ENCODE data around the gene C1QTNF3. TPM values are rescaled to one million over a fixed set of nuclear protein-coding genes. Genes with fewer than 3 reads are reported as not detected.
"Not testable (repeated sequence)": the region's sequence is repeated elsewhere in the genome, so short reads cannot be mapped to it uniquely, and the experiment has no call there.

C1QTNF3 gene
- total RNA-seq, 2 donors from 2014 or later: 3.2 to 4.6 TPM

GRCh38 chr5:34042321-34042720 is 692 bp downstream of the C1QTNF3 start:
- Mint-ChIP-seq H3K9me3 (no peaks in the 10 kb centered on the region), H3K27ac (peak overlapping the region; percentile 72 to 90), H3K27me3 (no peaks in the 10 kb centered on the region), H3K4me3 (peak overlapping the region; percentile 63), H3K4me1 (ENCODE audit: low read depth in 2 of 2) (peaks cover 51 to 56% of the 10 kb centered on the region in 2 donors), H3K36me3 (no peaks in the 10 kb centered on the region)
- no peak for DNase-seq (ENCODE audit: low spot score)
- no peak for ATAC-seq

GRCh38 chr5:34041247-34041972 is 1.6 kb downstream of the C1QTNF3 start:
- Mint-ChIP-seq H3K4me3 (no peak overlapping the region), H3K36me3 (no peaks in the 10 kb centered on the region), H3K9me3 (no peaks in the 10 kb centered on the region), H3K27me3 (no peaks in the 10 kb centered on the region), H3K27ac (peak overlapping the region; percentile 26 to 90), H3K4me1 (ENCODE audit: low read depth in 2 of 2) (peaks cover 49% of the 10 kb centered on the region in 2 donors)
- ATAC-seq (no peak), DNase-seq (ENCODE audit: low spot score) (no peak)

DNA sequence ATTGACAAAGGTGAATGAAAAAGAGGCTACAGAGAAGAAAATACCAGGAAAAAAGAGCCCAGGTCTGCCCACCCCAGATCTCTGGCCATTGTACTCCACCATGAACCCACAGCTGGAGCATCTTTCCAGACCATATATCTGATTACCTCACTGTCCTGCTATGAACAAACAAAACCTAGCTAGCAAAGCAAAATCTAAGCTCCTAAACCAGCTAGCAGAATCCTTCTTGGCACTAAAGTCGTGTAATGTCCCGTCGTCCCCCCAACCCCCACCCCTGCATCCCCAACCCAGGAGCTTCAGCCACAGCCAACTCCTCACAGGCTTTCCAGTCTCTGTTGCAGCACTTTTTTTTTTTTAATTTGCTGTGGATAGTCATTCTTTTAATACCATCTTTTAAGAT is 2.5 kb downstream of the C1QTNF3 start:
- Mint-ChIP-seq H3K27ac (peak overlapping the region in 1 of 2 donors; percentile 90), H3K36me3 (no peaks in the 10 kb centered on the region), H3K9me3 (no peaks in the 10 kb centered on the region), H3K4me3 (no peak overlapping the region), H3K4me1 (ENCODE audit: low read depth in 2 of 2) (peaks cover 43 to 48% of the 10 kb centered on the region in 2 donors), H3K27me3 (no peaks in the 10 kb centered on the region)
- ATAC-seq (no peak), DNase-seq (ENCODE audit: low spot score) (no peak)

- Mint-ChIP-seq H3K36me3 (peaks cover 3% of the 10 kb centered on the region), H3K27me3 (no peaks in the 10 kb centered on the region), H3K4me1 (ENCODE audit: low read depth in 2 of 2) (peaks cover 36 to 42% of the 10 kb centered on the region in 2 donors), H3K9me3 (no peaks in the 10 kb centered on the region), H3K27ac (peak overlapping the region in 1 of 2 donors; percentile 90), H3K4me3 (no peak overlapping the region)
- no peak for DNase-seq (ENCODE audit: low spot score)
- ATAC-seq: no peak
Observed at GRCh38 chr5:34039398-34040157, 3.4 kb downstream of the C1QTNF3 start.

- H3K4me1 Mint-ChIP-seq (ENCODE audit: low read depth in 2 of 2): peaks cover 29 to 37% of the 10 kb centered on the region in 2 donors
- H3K9me3 Mint-ChIP-seq: no peaks in the 10 kb centered on the region
- no peak for DNase-seq (ENCODE audit: low spot score)
- no peak overlapping the region for H3K27ac Mint-ChIP-seq
- H3K27me3 Mint-ChIP-seq: no peaks in the 10 kb centered on the region
- no peak for ATAC-seq
- peaks cover 5% of the 10 kb centered on the region for H3K36me3 Mint-ChIP-seq
- H3K4me3 Mint-ChIP-seq: no peak overlapping the region
Observed at GRCh38 chr5:34038838-34039237, 4.2 kb downstream of the C1QTNF3 start.

DNA sequence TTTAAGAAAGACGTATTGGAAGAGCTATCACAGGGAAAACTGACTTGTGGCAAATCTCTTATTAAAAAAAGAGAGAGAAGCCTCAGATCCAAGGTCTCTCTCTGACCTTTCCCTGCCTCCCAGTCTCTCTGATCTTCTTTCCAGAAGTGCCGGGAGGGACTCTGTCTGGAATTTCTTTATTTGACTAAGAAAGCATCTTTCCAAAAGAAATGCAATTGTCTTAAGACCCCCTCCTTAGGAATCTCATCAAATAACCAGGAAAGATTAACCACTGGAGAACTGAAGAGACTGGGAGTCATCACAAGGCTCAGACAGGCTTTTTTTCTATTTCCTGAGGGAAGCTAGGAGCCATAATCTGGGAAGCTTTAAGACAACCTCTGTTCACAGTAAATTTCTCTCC is 4.6 kb downstream of the C1QTNF3 start:
- no peak for ATAC-seq
- H3K36me3 Mint-ChIP-seq: peaks cover 5% of the 10 kb centered on the region
- no peak overlapping the region for H3K27ac Mint-ChIP-seq
- H3K9me3 Mint-ChIP-seq: no peaks in the 10 kb centered on the region
- no peak overlapping the region for H3K4me3 Mint-ChIP-seq
- no peak for DNase-seq (ENCODE audit: low spot score)
- no peaks in the 10 kb centered on the region for H3K27me3 Mint-ChIP-seq
- peaks cover 24 to 33% of the 10 kb centered on the region in 2 donors for H3K4me1 Mint-ChIP-seq (ENCODE audit: low read depth in 2 of 2)

DNA sequence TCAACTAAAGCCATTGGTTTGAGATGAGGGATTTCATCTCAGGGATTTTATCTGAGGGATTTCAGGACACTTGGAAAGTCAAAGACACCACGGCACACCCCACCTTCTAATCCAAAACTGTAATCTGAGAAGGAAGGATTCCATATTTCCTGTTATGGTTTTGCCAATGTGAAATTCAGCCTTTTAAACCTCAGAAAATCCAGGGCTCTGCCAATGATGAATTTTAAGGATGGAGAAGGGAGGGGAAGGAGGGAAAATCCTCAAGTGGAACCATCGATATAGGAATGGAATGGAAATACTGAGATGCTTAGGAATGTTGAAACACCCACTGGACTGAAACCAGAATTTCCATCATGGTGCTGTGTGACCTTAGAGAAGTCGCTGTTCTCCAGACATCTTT is 5.3 kb downstream of the C1QTNF3 start:
- ATAC-seq: no peak
- peaks cover 5% of the 10 kb centered on the region for H3K36me3 Mint-ChIP-seq
- no peak overlapping the region for H3K4me3 Mint-ChIP-seq
- H3K27ac Mint-ChIP-seq: no peak overlapping the region
- no peaks in the 10 kb centered on the region for H3K27me3 Mint-ChIP-seq
- H3K4me1 Mint-ChIP-seq (ENCODE audit: low read depth in 2 of 2): peaks cover 18 to 29% of the 10 kb centered on the region in 2 donors
- H3K9me3 Mint-ChIP-seq: no peaks in the 10 kb centered on the region
- DNase-seq (ENCODE audit: low spot score): no peak

- DNase-seq (ENCODE audit: low spot score): no peak
- no peak overlapping the region for H3K4me3 Mint-ChIP-seq
- no peak overlapping the region for H3K27ac Mint-ChIP-seq
- no peaks in the 10 kb centered on the region for H3K9me3 Mint-ChIP-seq
- H3K27me3 Mint-ChIP-seq: no peaks in the 10 kb centered on the region
- peaks cover 5% of the 10 kb centered on the region for H3K36me3 Mint-ChIP-seq
- ATAC-seq: no peak
- H3K4me1 Mint-ChIP-seq (ENCODE audit: low read depth in 2 of 2): peaks cover 5 to 13% of the 10 kb centered on the region in 2 donors
Observed at GRCh38 chr5:34035756-34036155, 7.3 kb downstream of the C1QTNF3 start.

DNA sequence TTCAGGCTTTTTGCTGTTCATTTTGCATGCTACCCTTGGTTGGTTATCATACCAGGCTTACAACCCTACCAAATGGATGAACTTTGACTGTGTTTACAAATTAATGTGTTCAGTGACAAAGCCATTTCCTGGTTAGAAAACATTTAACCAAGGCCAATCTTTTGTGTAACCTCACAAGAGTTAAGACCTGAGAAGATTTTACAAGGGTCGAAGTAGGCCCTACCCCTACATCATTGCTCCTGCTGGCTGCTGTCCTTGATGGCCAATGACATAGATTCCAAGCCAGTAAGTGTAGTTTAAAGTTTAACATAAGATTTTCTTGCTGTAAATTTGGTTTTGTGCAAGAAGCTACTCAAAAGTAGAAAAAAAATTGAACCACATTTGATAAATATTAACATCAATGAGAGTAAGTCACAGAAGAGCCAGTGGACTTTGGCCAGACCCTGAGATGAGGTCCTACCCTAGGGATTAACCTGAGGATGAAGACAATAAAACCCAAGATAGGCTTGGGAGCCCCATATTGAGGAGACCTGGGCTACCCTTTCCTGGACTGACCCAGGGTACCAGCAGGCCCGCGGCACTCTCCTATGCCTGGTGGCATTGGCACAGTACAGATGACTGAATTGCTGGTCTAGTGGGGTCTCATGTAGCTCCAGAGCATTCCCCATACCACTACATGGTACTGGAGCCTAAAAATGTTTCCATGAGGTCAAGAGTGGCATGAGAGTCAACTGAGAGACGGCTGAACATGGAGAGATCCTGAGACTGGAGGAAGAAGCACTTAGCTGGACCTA is 8.3 kb downstream of the C1QTNF3 start:
- H3K27me3 Mint-ChIP-seq: no peaks in the 10 kb centered on the region

GRCh38 chr5:34031966-34032365 is 11.0 kb downstream of the C1QTNF3 start:
- ATAC-seq: no peak
- Mint-ChIP-seq H3K4me3 (no peak overlapping the region), H3K9me3 (no peaks in the 10 kb centered on the region), H3K27ac (no peak overlapping the region), H3K27me3 (no peaks in the 10 kb centered on the region), H3K36me3 (peaks cover 8% of the 10 kb centered on the region), H3K4me1 (ENCODE audit: low read depth in 2 of 2) (peaks cover 0 to 9% of the 10 kb centered on the region in 2 donors)
- no peak for DNase-seq (ENCODE audit: low spot score)

More for the DNA sequence above, 8.3 kb downstream of the C1QTNF3 start:
- H3K4me3 Mint-ChIP-seq: no peak overlapping the region
- ATAC-seq (no peak), DNase-seq (ENCODE audit: low spot score) (no peak)
- peaks cover 8% of the 10 kb centered on the region for H3K36me3 Mint-ChIP-seq
- H3K27ac Mint-ChIP-seq: no peak overlapping the region
- H3K9me3 Mint-ChIP-seq: no peaks in the 10 kb centered on the region
- peaks cover 0 to 13% of the 10 kb centered on the region in 2 donors for H3K4me1 Mint-ChIP-seq (ENCODE audit: low read depth in 2 of 2)

DNA sequence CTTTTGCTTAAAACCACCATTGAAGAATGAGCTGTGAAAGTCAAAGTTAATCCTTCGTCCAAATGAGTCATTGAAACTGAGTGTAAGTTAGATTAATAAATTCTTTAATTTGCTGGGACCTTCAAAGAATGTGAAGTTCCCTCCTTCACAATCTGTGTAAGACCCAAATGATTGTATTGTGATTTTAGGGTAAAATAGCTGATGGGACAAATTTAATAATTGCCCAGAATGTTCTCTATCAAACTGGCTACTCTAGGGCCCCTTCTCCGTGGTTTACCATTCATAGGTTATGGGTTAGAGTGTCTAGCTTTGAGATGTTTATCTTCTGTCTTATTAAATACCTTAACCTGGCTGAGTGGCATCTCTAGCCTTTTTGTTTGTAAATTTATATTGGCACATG is 11.9 kb downstream of the C1QTNF3 start:
- no peak for ATAC-seq
- Mint-ChIP-seq H3K27ac (no peak overlapping the region), H3K4me1 (ENCODE audit: low read depth in 2 of 2) (peaks cover 0 to 9% of the 10 kb centered on the region in 2 donors), H3K9me3 (no peaks in the 10 kb centered on the region), H3K36me3 (peaks cover 8% of the 10 kb centered on the region), H3K4me3 (no peak overlapping the region), H3K27me3 (no peaks in the 10 kb centered on the region)
- no peak for DNase-seq (ENCODE audit: low spot score)

- H3K9me3 Mint-ChIP-seq; DNase-seq (ENCODE audit: low spot score); H3K4me1 Mint-ChIP-seq (ENCODE audit: low read depth in 2 of 2); H3K36me3 Mint-ChIP-seq; H3K27me3 Mint-ChIP-seq; ATAC-seq; H3K27ac Mint-ChIP-seq; H3K4me3 Mint-ChIP-seq: not testable (repeated sequence)
Observed at GRCh38 chr5:34030585-34030984, 12.4 kb downstream of the C1QTNF3 start.

GRCh38 chr5:34030048-34030447 is 13.0 kb downstream of the C1QTNF3 start:
- H3K27me3 Mint-ChIP-seq: no peaks in the 10 kb centered on the region
- H3K9me3 Mint-ChIP-seq: no peaks in the 10 kb centered on the region
- DNase-seq (ENCODE audit: low spot score) (no peak), ATAC-seq (no peak)
- no peak overlapping the region for H3K27ac Mint-ChIP-seq
- peaks cover 0 to 5% of the 10 kb centered on the region in 2 donors for H3K4me1 Mint-ChIP-seq (ENCODE audit: low read depth in 2 of 2)
- H3K36me3 Mint-ChIP-seq: peaks cover 8% of the 10 kb centered on the region
- H3K4me3 Mint-ChIP-seq: no peak overlapping the region

- ATAC-seq: no peak
- no peaks in the 10 kb centered on the region for H3K9me3 Mint-ChIP-seq
- H3K4me3 Mint-ChIP-seq: no peak overlapping the region
- no peaks in the 10 kb centered on the region for H3K27me3 Mint-ChIP-seq
- H3K36me3 Mint-ChIP-seq: peaks cover 4% of the 10 kb centered on the region
- DNase-seq (ENCODE audit: low spot score): no peak
- H3K4me1 Mint-ChIP-seq (ENCODE audit: low read depth in 2 of 2): peaks cover 2 to 5% of the 10 kb centered on the region in 2 donors
- H3K27ac Mint-ChIP-seq: no peak overlapping the region
Observed at GRCh38 chr5:34028349-34028748, 14.7 kb downstream of the C1QTNF3 start.

All from natural killer cell treated with Interleukin-12 subunit alpha and Interleukin-12 subunit beta and Interleukin-15 and Interleukin-18, amount 100 ng/mL, for 72 hours (primary cell).